ENCODE measurements around the gene RNF157. TPM values are rescaled to one million over a fixed set of nuclear protein-coding genes. Genes with fewer than 3 reads are reported as not detected.
"Not testable (repeated sequence)": the region's sequence is repeated elsewhere in the genome, so short reads cannot be mapped to it uniquely, and the experiment has no call there.

The RNF157 gene
- total RNA-seq, 1 donor from 2014 or later = 0.26 TPM

GRCh38 chr17:76189741-76190140 is 50.6 kb downstream of the RNF157 start:
- no peak for DNase-seq (ENCODE audit: low read depth in 2 of 2)

- DNase-seq (ENCODE audit: low read depth in 2 of 2) = no peak
Measured at GRCh38 chr17:76189247-76189646, 51.0 kb downstream of the RNF157 start.

- no peak for DNase-seq (ENCODE audit: low read depth in 2 of 2)
Measured at GRCh38 chr17:76188213-76189016, 51.9 kb downstream of the RNF157 start.

- not testable (repeated sequence) for DNase-seq (ENCODE audit: low read depth in 2 of 2)
Measured at GRCh38 chr17:76186774-76187173, 53.5 kb downstream of the RNF157 start.

- DNase-seq (ENCODE audit: low read depth in 2 of 2) = no peak
Measured at GRCh38 chr17:76184290-76184689, 56.0 kb downstream of the RNF157 start.

GRCh38 chr17:76182016-76182764 is 58.1 kb downstream of the RNF157 start:
- peak; percentile 89 for DNase-seq (ENCODE audit: low read depth in 2 of 2)

GRCh38 chr17:76179496-76180467 is 60.5 kb downstream of the RNF157 start:
- peak in 1 of 2 donors; percentile 21 for DNase-seq (ENCODE audit: low read depth in 2 of 2)

- no peak for DNase-seq (ENCODE audit: low read depth in 2 of 2)
Measured at GRCh38 chr17:76178124-76178523, 62.2 kb downstream of the RNF157 start.

GRCh38 chr17:76176701-76177574 is 63.4 kb downstream of the RNF157 start:
- DNase-seq (ENCODE audit: low read depth in 2 of 2) = no peak

GRCh38 chr17:76174037-76174436 is 66.3 kb downstream of the RNF157 start:
- DNase-seq (ENCODE audit: low read depth in 2 of 2) = no peak

- no peak for DNase-seq (ENCODE audit: low read depth in 2 of 2)
Measured at GRCh38 chr17:76173474-76173873, 66.8 kb downstream of the RNF157 start.

GRCh38 chr17:76171706-76172105 is 68.6 kb downstream of the RNF157 start:
- DNase-seq (ENCODE audit: low read depth in 2 of 2) = no peak

- DNase-seq (ENCODE audit: low read depth in 2 of 2) = no peak
Measured at GRCh38 chr17:76170114-76170513, 70.2 kb downstream of the RNF157 start.

GRCh38 chr17:76166906-76167305 is 73.4 kb downstream of the RNF157 start:
- no peak for DNase-seq (ENCODE audit: low read depth in 2 of 2)

GRCh38 chr17:76166168-76166567 is 74.1 kb downstream of the RNF157 start:
- no peak for DNase-seq (ENCODE audit: low read depth in 2 of 2)

- DNase-seq (ENCODE audit: low read depth in 2 of 2) = no peak
Measured at GRCh38 chr17:76164331-76164730, 76.0 kb downstream of the RNF157 start.

- no peak for DNase-seq (ENCODE audit: low read depth in 2 of 2)
Measured at GRCh38 chr17:76163919-76164318, 76.4 kb downstream of the RNF157 start.

- DNase-seq (ENCODE audit: low read depth in 2 of 2) = no peak
Measured at GRCh38 chr17:76161619-76162266, 78.5 kb downstream of the RNF157 start.

GRCh38 chr17:76160896-76161528 is 79.3 kb downstream of the RNF157 start:
- DNase-seq (ENCODE audit: low read depth in 2 of 2) = no peak

GRCh38 chr17:76159157-76159556 is 81.1 kb downstream of the RNF157 start:
- no peak for DNase-seq (ENCODE audit: low read depth in 2 of 2)
